Activated T-helper 9 cell treated with anti-CD3 and anti-CD28 coated beads, Interleukin-2, amount 50 U/mL, for 16 hours (primary cell): Measurements from ENCODE around the gene CCDC33.

Source experiments
- DNase-seq: peaks from one replicate; pipeline ENCODE4 v3.0.0-alpha.2; 2020; ENCODE audit warnings: low read depth

Gene CCDC33

DNA sequence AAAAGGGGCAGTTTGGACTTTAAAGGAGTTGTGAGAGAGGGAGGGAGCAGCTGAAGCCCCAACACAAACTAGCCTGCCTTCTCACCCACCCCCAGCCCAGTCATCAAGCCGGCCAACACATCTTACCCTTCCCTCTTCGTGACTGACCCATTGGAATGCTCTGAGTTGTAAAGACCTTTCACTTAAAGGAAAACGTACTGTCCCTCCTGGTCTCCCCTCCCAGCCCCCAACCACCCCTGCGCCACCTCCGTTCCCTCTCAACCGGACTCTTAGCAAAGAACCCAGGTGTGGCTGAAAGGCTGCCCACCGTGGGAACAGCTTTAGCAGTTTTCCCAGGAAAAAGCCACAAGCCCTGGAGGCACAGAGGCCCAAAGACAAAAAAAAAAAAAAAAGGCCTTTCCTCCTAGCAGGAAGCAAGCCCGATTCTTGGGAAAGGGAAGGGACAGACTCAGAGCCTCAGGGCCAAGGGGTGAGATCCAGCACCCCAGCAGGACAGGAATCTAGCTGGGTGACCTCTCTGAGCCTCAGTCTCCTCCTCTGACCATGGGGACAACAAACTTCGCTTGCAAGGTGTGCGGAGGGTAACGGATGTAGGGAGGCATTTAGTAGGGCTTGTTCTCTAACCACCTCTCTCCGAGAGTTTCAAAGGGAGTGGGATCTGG, 128.9 kb downstream of the CCDC33 start:
- no peak for DNase-seq

DNA sequence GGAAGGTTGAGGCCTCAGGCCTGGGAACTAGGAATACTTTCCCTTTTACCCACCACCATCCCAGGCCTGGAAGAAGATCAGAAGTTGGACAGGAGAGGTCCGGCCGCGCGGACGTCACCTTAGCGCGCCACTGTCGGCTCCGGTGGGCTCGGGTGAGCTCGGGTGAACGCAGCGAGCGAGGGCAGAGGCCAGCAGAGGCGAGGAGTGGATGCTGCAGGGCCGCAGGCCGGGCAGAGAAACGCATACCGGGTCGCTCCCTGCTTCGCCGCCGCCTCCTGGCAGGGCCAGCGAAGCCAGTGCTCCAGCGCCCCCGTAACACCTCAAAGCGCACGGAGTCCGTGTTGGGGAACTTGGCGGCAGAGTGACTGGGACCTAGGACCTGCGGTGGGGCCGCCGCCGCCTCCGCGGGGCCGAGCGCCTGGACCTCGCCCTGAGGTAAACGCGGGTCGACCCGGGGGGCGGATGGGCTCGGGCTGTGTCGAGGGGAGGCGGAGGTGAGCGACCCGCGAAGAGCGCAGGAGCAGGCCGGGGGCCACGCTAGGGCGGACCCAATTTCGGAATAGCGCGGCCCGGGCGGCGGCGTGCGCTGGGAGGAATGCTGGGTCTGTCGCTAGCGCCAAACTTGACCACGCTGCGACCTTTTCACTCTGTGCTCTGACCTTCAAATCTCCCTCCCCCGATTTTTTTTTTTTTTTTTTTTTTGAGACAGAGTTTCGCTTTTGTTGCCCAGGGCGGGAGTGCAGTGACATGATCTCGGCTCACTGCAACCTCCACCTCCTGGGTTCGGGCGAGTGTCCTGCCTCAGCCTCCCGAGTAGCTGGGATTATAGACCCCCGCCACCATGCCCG, 129.7 kb downstream of the CCDC33 start:
- DNase-seq = no peak

DNA sequence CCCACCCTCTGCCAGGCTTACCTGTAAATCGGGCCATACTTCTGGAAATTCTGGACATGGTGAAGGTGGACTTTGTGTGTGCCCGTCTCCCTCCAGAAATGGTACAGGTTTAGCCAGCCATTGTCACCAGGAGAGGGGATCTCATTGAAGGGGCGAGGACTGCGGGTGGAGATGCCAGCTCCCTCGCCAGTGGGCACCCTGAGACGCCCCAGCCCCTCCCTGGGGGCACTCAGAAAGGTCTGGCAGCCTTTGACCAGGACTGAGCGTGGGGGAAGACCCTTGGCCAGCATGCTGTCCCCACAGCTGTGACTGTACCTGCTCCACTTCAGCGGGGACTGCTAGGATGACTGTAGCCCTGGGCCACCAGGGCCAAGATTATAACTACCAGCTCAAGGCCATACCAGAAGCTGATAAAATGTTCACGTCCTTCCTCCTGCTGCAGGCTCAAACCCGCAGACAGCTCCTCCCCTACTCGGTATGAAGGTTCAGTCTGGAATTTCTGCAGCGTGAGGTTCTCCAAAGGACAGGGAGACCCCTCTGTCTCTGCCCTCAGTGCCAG, 131.2 kb downstream of the CCDC33 start, which contains the start of gene CYP11A1:
CYP11A1 (minus strand) TSS at position 351 of the 559 bp plus-strand sequence; CDS start at position 290, 61 bp downstream.
- no peak for DNase-seq

DNA sequence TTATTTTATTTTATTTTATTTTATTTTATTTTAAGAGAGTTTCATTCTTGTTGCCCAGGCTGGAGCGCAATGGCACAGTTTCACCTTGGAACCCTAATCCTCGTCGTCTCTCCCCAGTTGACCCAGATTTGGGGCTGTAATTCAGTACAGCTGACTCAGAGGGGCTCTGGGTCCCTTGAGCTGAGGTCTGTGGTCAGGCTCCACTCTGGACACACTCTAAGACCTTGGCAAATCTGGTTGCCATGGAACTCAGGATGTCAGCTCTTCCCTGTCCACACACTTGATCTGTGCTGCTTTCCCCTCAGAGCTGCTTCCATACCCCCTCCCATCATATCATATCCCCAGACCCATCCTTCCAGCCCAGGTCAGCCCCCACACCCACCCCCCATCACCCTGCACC, 132.0 kb downstream of the CCDC33 start:
- no peak for DNase-seq

DNA sequence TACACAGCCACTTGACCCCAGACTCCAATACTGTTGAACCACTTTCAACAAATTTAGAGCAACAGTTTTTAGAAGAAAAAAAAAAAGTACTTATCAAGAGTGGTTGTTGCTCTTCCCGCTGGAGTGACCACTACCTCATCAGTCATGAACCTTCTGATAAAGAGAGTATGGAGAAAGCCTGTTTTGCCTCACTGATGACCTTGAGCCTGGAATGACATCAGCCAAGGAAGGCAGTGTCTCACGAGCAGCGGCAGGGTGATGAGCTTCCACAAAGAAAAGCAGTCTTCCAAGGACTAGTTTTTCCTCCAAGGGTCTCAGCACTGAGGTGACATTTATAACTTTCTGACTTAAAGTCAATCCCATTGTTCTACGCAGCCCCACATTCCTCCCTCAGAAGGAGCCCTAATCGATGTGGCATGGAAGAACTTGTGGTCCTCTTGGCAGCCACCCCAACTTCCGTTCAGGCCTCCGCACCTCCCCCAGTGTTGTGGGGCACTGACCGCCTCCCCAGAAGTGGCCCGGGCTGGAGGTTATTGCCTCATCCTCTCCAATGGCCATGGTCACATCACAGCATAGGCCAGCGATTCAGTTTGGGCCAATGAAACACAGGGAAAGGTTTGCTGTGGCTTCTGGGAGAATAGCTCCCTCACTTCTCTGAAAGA, 133.1 kb downstream of the CCDC33 start:
- DNase-seq = no peak

DNA sequence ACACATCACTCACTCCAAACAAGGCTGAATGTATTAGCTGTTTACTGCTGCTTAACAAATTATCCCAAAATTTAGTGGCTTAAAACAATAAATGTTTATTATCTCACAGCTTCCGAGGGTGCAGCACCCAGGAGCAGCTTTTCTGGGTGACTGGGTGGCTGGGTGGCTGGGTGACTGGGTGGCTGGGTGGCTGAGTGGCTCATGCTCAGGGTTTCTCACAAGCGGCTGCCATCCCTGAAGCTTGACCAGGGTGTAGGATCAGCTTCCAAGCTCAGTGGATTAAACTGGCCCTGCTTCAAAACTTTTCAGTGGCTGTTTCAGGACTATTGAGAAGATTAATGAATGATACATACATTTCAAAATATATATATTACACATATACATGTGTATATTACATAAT, 133.6 kb downstream of the CCDC33 start:
- no peak for DNase-seq

DNA sequence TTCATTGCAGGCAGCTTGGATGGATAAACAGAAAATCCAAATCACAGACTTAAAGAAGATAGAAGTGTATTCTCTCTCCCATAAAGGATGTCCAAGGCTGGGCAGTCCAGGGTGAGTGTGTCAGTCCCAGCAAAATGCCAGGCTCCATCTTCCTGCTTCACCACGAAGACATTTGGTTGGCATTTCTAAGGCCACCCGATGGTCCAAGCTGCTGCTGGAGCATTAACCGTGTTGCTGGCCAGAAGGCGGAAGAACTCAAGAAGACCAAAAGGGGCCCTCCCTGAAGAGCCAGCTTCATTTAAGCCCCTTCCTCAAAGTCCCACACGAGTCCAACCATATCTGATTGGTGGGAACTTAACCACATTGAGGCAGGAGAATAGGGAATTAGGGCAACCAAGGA, 134.3 kb downstream of the CCDC33 start:
- DNase-seq = no peak

DNA sequence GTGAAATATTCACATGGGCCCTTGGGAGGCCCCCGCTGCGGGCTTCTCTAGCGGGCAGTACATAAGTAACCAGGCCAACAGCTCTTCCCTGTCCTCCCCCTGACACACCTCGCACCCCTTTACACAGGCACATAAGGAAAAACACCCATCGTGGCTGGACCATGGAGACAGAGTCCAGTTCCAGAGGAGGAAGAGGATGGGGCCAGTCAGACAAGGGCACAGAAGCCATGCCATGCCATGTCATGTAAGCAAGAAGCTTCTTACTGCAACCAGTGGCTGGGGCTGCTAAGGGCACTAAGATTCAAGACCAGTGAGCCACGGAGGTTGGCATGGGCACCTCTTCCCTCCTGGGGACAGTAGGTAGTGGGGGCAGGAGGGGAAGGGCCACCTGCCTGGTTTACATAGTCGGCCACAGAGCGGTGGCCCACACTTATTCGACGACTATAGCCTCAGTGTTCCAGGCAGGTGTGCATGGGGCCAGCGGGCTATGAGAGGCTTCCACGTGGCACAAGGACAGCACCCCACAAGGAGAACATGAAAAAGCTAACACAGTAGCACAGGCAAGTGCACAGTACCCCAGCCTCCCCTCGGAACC, 137.0 kb downstream of the CCDC33 start:
- no peak for DNase-seq

DNA sequence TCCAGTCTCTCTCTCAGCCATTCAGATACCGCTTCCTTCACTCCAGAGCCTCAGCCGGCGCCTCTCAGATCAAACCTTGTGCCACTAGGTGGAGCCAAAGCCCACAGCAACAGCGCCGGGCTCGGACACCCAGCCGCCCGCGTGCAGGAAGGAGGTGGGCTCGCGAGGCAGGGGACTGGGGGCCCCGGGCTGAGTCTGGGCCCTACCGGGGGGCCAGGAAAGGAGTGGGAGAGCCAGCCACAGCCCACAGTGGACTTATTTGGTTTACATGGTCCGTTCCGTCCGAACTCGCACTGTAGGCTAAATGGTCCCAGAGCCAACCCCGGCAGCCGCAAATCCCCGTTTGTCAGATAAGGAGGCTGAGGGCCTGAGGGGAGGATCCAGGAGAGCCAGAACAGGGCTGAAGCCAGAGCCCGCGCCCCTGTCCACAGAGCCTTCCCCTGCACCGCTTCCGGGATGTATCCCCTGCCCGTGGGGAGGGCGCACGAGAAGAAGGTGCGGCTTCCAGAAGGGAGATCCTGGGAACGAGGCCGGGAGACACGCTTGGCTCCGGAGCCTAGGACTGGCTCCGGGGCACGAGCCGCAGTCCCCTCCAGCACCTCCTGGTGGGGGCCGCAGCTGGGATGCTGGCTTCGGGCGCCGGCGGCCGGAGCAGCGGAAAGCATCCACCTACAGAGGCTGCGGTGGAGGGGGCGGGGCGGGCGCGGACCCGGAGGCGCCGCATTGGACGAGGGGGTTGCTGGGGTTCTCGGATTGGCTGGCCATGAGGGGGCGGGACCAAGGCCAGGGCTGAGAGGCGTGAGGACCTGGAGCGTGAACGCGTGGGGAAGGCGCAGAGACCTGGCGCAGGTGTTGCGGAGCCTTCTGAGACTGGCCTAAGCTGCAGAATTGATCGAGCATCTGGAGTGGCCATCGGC, 137.9 kb downstream of the CCDC33 start:
- DNase-seq = peak; percentile 93

DNA sequence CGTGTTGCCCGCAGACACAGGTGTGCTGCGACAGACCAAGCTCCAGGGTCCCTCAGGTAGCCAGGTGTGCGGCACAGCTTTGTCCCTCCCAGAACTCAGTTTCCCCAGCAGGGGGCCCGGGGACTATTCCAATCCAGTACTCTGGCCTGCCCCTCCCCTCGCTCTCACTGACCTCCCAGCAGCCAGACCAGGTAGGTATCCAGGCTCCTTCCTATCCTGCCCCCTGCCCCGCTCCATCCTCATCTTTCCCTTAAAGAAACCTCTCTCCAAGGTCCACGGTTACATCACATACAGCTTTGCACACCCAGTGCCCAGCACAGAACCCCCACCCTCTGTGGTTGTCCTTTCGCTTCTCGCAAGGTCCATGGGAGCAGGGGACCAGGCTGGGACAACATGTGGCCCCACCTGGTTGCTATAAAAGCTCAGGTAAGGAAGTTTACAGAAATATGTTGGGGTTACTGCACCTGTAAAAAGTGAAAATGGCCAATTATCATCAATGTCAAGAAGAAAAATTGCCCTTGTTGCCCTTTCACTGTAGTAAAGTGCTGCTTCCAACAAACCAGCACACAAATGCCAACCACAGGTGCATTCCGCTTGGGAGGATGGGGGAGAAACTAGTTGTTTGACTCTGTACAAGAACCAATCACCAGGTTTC, 138.6 kb downstream of the CCDC33 start:
- no peak for DNase-seq

DNA sequence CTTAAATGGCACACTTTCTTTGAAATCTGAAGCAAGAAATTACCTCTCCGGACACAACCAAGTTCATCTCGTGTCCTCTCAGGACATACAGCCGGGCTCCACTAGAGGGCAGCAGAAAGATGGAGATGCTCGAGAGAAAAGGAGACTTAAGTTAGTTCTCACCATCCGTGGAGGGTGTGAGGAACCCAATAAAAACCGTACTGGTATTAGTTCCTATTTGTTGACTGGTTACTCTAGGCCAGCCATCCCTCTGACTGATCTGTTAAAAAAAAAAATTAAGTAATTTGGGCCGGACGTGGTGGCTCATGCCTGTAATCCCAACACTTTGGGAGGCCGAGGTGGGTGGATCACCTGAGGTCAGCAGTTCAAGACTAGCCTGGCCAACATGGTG, 139.2 kb downstream of the CCDC33 start:
- DNase-seq = peak; percentile 72

DNA sequence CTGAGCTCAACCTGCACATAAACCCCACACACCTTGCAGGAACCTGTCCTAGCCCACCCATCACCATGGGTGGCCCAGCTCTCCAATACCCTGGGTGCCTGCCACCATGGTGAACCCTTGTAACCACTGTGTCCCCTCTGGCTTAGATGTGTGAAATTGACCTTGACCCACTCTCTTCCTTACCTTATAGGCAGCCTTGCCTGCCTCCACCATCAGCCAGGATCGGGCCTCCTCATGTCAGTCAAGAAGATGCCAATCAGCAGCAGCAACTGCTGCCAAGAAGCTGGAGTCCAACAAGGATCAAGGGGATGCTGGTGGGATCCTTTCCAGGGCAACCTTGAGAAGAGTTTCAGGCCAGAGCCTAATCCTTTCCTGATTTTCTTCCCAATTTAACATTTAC, 140.1 kb downstream of the CCDC33 start:
- no peak for DNase-seq

DNA sequence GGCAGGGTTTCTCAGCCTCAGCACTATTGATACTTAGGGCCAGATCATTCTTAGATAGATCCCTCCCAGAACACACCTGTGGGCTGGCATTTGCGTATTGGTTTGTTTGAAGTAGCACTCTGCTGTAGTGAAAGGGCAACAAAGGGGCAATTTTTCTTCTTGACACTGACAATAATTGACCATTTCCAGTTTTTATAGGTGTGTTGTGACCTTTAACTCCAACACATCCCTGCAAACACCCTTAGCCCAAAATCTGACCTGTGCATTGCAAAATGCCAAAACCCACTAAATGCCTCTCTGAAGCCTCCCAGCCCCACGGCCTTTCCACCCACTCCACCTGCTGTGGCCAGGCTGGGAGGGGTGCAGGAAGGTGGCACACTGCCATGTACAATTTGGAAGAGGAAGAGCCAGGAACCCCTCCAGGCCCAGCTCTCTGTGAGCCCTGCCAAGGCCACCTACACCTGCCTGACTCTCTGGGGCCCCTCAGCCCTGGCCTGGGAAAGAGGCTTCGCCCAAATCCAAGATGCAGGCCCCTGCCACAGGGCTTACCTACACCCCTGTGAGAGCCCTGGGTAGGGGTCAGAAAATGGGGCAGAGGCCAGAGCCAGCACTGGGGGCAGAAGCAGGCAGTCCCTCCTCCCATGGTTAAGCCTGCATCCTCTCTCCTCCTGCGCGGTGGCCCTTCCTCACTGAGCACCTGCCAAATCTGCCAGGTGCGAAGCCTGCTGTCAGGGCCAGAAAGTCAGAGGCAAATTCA, 140.9 kb downstream of the CCDC33 start:
- no peak for DNase-seq

DNA sequence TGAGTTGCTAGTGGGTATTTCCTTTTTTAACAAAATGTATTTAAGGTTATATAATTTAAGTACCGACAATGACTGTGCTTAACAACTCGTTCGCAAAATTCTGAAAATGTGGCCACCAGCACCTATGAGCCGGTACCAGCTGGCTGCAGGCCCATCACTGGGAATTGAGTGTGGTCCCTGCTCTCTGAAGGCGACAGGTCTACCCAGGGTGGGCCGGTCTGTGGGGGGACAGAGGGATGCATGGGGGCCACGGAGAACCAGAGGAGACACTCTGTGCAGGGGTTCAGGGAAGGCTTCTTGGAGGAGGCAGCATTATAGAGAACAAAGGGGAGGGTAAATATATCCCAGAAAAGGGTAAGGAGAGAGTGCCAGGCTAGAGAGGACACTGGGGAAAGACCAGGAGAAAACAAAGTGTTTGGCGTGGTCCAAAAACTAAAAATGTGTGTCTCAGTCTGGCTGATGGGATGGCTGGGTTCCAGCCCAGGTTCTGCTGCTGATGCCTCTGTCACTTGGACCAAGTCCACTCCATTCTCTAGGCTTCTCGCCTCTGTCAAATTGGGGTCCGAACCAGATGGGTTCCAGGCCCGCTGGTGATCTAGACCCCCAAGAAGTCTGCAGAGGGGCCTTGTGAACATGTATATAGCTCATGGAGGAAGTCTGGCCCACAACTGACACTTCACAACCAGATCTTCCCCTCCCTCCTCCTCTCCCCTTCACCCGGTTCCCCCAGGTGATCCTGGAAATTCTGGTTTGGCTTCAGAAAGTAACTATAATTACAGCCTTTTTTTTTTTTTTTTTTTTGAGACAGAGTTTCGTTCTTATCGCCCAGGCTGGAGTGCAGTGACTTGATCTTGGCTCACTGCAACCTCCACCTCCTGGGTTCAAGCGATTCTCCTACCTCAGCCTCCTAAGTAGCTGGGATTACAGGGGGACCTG, 142.0 kb downstream of the CCDC33 start:
- DNase-seq = no peak

DNA sequence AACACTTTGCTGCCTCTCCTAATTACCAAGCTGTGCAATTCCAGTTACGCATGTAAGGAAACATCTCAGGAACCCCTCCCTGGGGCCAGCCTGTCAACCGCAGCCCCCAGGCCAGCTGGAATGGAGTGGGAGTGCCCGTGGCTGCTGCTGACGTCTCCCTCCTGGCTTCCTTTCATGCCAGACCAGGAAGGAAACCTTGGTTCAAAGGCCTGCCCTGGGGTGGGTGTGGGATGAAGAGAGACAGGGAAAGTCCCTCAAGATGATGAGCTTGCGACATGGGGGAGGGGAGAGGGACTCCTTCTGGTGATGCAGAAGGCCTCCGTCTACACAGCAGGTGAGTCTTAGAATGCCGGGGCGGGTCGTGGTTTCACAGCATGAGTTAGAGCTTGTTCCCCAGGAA, 142.7 kb downstream of the CCDC33 start:
- peak; percentile 47 for DNase-seq

DNA sequence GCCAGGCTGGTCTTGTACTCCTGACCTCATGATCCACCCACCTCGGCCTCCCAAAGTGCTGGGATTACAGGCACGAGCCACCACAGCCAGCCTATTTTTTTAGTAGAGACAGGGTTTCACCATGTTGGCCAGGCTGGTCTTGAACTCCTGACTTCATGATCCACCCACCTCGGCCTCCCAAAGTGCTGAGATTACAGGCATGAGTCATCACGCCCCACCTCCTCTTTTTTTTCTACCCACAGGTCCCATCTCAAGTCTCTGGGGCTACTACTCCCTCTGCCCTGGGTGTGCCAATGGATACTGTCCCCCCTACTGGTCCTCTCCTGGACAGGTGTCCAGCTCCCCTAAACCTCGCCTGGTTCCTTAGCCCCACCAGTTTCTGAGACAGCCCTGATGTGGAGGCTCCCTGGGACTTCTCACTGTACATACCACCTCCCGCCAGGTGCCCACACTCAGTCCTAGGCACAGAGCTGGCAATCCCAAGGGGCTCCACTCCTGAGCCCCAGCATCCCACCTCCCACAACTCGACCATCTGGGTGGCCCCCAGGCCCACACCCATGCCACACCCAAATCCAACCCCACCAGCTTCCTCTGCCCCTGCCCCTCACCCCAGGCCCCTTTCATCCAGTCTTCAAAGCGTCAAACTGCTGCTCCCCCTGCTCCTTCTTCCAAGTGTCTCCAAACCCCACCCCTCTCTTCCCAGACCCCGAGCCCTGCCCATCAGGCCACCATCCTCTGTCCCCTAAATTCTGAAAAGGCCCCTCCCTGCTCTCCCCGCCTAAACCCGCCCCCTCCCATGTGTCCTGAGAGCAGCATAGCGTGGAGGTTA, 144.4 kb downstream of the CCDC33 start:
- DNase-seq = no peak

DNA sequence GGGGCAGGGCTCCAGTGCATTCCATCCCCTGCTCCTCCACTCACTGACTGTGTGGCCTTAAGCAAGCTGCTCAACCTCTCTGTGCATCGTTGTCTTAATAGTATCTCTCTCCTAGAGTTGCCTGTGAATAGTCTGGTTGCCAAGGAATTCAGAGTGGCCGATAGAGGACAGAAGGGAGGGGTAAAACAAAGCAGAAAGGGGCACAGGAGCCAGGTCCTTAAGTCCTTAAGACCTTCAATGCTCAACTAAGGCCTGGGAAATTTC, 145.0 kb downstream of the CCDC33 start:
- DNase-seq = no peak

DNA sequence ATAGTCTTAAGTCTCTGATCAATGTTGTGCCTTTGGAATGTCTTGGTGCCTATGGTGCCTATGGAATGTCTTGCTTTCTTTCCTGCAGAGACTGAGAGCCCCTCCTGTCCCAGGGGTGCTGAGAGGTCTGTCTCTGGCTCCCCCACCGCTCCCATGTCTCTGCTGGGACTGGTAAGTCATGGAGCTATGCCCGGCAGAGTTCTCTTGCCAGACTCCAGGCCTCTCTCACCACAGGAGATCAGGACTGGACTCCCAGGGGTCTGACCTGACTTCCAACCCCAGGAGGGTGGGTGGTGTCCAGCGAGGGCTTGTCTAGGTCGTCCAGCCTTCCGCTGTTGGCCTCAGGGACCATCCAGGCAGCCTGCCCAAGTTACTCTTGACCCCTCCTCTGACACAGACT, 145.4 kb downstream of the CCDC33 start:
- no peak for DNase-seq
